T-helper 1 cell treated with Interleukin-12 subunit alpha and Interleukin-12 subunit beta and Interleukin-4 antibody, amounts not matched to agents 30 μg/mL and 1 μg/mL, for 36 hours (primary cell): ENCODE results near the gene PDE4B.
A peak's percentile ranks its signal among the peaks of the same experiment; 100 is the strongest.

Source experiments
- H3K27ac Mint-ChIP-seq: one replicate; pipeline ENCODE4 v1.8.0; 2021; ENCODE audit warnings: mild to moderate bottlenecking, mixed read lengths
- H3K27me3 Mint-ChIP-seq: one replicate; pipeline ENCODE4 v1.8.0; 2021; ENCODE audit warnings: low read depth, mixed read lengths
- H3K36me3 Mint-ChIP-seq: one replicate; pipeline ENCODE4 v1.8.0; 2021; ENCODE audit warnings: low read depth, mixed read lengths
- H3K4me1 Mint-ChIP-seq: one replicate; pipeline ENCODE4 v1.8.0; 2021; ENCODE audit warnings: low read depth, mixed read lengths
- H3K4me3 Mint-ChIP-seq: one replicate; pipeline ENCODE4 v1.8.0; 2021; ENCODE audit warnings: mild to moderate bottlenecking, moderate library complexity, mixed read lengths
- H3K9me3 Mint-ChIP-seq: one replicate; pipeline ENCODE4 v1.8.0; 2021; ENCODE audit warnings: mixed read lengths

Gene PDE4B

DNA sequence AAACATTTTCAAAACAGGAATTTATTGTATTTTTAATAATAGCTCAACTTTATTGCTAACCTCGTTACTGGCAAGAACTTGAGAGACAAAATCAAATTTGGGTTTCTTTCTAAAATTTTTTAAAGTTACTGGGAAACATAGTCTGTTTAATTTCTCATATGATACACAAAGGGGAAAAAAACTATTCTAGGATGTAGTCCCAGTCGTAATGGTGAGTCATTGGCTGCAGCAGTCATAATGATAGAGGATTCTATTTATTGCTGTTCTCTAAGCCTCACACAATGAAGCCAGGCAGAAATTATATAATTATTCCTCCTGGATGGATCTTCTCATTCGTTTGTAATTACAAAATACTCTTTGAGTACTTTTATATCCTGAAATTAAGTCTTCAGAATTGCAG lies 414.8 kb downstream of the PDE4B start:
- H3K4me1 Mint-ChIP-seq: peaks cover 3% of the 10 kb centered on the region
- H3K36me3 Mint-ChIP-seq: peaks cover 8% of the 10 kb centered on the region
- H3K27me3 Mint-ChIP-seq: peaks cover 5% of the 10 kb centered on the region
- no peak overlapping the region for H3K4me3 Mint-ChIP-seq
- peaks cover 13% of the 10 kb centered on the region for H3K9me3 Mint-ChIP-seq
- H3K27ac Mint-ChIP-seq: no peak overlapping the region

DNA sequence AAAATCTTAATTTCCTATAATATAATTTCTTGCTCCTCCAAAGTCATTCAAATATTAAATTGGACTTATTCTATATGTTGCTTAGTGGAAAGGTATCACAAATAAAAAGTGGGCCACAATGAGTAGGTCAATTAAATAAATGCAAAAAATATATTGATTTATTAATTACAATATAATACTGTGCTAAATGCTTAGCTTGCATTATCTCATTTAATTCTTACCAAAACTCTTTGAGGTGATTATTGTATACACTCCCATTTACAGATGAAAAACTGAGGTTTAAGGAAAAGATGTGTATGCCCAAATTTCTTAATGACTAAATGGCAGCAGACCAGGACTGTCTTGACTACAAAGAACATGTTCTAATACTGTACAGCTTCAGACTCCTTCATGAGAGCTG lies 415.9 kb downstream of the PDE4B start:
- H3K36me3 Mint-ChIP-seq: peaks cover 6% of the 10 kb centered on the region
- H3K27me3 Mint-ChIP-seq: no peaks in the 10 kb centered on the region
- peaks cover 9% of the 10 kb centered on the region for H3K9me3 Mint-ChIP-seq
- no peak overlapping the region for H3K4me3 Mint-ChIP-seq
- no peak overlapping the region for H3K27ac Mint-ChIP-seq
- peaks cover 3% of the 10 kb centered on the region for H3K4me1 Mint-ChIP-seq

DNA sequence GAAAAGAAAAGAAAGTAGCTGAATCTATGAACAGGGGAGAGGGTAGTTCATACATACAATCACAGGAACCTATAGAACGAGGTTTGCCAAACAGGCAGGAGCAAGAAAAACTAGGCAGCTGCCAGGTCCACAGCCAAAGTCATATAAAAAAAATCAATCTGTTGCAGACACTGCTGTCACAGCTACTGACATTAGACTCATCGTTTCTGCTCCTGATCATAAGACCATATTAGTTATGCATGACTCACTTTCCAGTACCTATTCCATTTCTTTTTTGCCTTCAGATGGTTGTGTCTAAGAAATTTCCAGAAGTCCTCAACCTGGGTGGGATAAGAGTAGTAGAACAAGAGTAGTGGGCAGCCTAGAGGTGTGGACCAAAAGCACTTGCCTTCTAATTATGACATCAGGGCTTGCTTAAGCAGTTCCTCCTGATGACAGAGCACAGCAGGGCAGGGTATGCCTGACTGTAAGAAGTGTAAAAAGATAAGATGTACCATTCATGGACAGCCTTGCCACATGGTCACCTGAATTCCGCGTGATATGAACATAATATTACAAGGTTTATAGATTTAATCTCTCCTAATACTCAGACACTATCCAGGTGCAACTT lies 418.0 kb downstream of the PDE4B start:
- peaks cover 5% of the 10 kb centered on the region for H3K36me3 Mint-ChIP-seq
- peaks cover 4% of the 10 kb centered on the region for H3K9me3 Mint-ChIP-seq
- H3K27ac Mint-ChIP-seq: no peak overlapping the region
- peaks cover 16% of the 10 kb centered on the region for H3K4me1 Mint-ChIP-seq
- no peak overlapping the region for H3K4me3 Mint-ChIP-seq
- no peaks in the 10 kb centered on the region for H3K27me3 Mint-ChIP-seq

DNA sequence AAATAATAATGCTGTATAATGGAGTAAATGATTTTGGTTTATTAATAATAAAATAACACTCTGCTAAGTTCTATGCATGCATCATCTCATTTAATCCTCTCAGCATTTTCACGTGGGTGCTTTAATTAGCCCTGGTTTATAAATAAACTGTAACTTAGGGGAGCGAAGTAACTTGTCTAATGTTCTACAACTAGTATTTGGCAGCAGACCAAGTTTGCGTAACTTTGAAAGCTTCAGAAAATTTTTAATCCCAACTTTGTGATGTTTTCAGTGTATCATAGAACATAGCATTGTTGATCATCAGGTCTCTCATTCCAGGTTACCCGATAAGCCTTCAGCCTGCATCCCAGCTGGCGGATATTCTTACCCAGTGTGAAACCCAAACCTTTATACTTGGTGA lies 418.8 kb downstream of the PDE4B start:
- no peak overlapping the region for H3K4me3 Mint-ChIP-seq
- H3K4me1 Mint-ChIP-seq: peaks cover 16% of the 10 kb centered on the region
- H3K27me3 Mint-ChIP-seq: no peaks in the 10 kb centered on the region
- no peak overlapping the region for H3K27ac Mint-ChIP-seq
- H3K36me3 Mint-ChIP-seq: peaks cover 4% of the 10 kb centered on the region
- peaks cover 5% of the 10 kb centered on the region for H3K9me3 Mint-ChIP-seq

DNA sequence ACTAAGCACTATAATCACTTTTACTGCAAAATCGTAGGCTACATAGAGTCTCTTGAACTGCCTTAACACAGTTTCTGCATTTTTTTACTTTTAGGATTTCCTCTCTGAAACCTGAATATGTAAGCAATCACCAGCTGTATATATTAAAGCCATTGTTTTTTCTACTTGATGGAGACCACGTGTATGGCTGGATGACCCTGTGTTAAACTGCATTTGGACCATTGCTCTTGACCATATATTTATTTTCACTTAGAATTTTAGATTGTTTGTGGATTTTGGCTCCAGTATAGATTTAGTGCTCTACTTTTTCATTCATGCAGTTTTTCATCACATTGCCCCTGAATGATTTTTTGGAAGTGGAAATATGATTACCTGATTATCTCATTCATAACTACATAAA lies 420.8 kb downstream of the PDE4B start:
- peaks cover 4% of the 10 kb centered on the region for H3K36me3 Mint-ChIP-seq
- no peak overlapping the region for H3K4me3 Mint-ChIP-seq
- peaks cover 17% of the 10 kb centered on the region for H3K4me1 Mint-ChIP-seq
- no peaks in the 10 kb centered on the region for H3K27me3 Mint-ChIP-seq
- peaks cover 5% of the 10 kb centered on the region for H3K9me3 Mint-ChIP-seq
- no peak overlapping the region for H3K27ac Mint-ChIP-seq

DNA sequence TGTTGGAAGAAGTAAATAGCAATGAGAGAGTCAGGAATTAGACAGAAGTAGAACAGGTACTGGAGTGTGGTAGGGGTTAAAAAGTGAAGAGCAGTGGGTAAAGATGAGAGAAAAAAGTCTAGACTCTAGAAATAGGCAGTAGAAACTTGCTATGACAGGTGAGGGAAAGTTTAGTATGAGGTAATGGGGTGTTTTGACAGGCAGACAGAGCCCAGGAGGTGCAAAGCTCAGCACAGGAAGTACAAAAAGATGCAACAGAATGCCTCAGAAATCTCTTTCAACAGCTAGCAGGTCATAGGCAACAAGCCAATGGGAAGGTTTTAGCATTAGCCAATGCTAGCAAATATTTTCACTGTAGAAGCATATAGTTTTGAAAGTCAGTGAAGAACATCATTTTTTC lies 422.2 kb downstream of the PDE4B start:
- peaks cover 17% of the 10 kb centered on the region for H3K4me1 Mint-ChIP-seq
- H3K27me3 Mint-ChIP-seq: no peaks in the 10 kb centered on the region
- H3K4me3 Mint-ChIP-seq: no peak overlapping the region
- peak overlapping the region; percentile 59 for H3K27ac Mint-ChIP-seq
- peaks cover 4% of the 10 kb centered on the region for H3K36me3 Mint-ChIP-seq
- peaks cover 5% of the 10 kb centered on the region for H3K9me3 Mint-ChIP-seq

DNA sequence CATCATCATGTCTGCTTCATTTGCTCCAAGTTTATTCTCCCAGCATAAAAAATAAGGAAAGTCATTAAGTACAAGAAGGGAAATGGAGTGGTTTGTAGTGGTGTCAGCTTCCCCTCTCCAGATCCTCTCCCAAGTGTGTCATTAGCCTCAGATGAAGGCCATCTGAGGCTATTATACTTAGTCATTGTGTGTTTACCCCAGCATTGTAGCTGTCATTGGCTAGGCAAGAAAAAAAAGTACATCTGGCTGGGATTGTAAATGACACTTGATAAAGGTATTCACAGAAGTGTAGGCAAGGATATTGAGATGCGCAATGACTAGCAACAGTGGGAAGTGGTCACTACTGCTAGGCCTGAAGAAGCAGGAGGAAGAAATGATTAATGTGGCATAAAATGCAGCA lies 424.3 kb downstream of the PDE4B start:
- Mint-ChIP-seq H3K4me1 (peaks cover 17% of the 10 kb centered on the region), H3K9me3 (peaks cover 5% of the 10 kb centered on the region), H3K36me3 (peaks cover 4% of the 10 kb centered on the region), H3K27ac (no peak overlapping the region), H3K27me3 (no peaks in the 10 kb centered on the region), H3K4me3 (no peak overlapping the region)

DNA sequence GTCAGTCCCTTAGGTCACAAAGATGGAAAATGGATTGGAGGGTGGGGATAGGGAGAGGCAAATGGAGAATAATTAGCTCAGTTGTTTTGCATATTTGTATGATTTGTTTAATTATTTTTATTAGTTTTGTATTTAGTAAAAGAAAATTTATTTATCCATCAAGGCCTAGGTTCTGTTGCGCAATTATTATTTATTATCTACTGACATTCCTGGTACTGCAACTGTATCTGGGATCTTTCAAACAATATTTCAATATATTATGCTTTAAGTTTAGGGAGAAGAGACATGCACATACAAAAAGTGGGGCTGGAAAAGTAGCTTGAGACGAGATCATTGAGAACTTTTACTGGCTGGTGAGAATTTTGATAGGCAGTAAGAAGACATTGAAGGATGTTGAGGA lies 424.9 kb downstream of the PDE4B start:
- Mint-ChIP-seq H3K4me1 (peaks cover 17% of the 10 kb centered on the region), H3K9me3 (peaks cover 5% of the 10 kb centered on the region), H3K4me3 (no peak overlapping the region), H3K36me3 (peaks cover 4% of the 10 kb centered on the region), H3K27me3 (no peaks in the 10 kb centered on the region), H3K27ac (no peak overlapping the region)

DNA sequence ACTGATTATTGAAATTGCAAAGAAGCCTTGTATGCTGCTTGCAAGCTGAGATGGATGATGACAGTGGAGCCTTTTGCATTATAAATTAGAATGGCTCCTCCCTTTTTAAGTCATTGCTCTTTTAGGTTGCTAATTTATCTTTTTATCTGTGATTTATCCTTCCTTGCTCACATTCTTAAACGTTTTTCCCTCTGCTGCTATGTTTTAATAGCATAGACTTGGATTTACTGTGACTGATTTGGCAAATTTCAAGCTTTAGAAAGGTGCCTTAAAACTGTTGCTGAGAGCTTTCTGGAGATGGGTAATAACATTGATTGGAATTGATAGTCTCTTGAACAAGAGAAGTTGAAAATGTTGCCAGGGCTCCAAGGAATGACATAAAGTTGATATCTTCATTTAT lies 427.8 kb downstream of the PDE4B start:
- Mint-ChIP-seq H3K36me3 (peaks cover 3% of the 10 kb centered on the region), H3K4me1 (peaks cover 7% of the 10 kb centered on the region), H3K4me3 (no peak overlapping the region), H3K27me3 (no peaks in the 10 kb centered on the region), H3K27ac (no peak overlapping the region), H3K9me3 (peaks cover 3% of the 10 kb centered on the region)

DNA sequence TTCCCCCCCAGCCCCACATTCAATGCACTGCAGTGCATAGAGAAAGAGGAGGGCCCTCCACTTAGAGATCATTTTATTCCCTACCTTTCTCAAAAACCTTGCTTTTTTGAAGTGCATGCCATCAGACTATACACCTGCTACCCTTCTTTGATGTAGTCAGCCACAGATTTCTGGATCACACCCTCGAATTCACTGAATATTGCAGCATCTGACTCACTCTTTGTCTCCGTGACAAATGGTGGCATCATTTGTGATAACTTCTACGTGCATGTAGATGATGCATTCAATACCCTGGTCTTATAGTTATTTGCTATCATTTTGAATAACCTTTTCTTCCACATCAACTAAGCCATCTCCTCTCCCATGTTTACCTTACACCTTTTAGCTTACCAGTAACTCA lies 431.0 kb downstream of the PDE4B start:
- H3K9me3 Mint-ChIP-seq: no peaks in the 10 kb centered on the region
- no peak overlapping the region for H3K27ac Mint-ChIP-seq
- H3K4me3 Mint-ChIP-seq: no peak overlapping the region
- H3K27me3 Mint-ChIP-seq: no peaks in the 10 kb centered on the region
- peaks cover 3% of the 10 kb centered on the region for H3K4me1 Mint-ChIP-seq
- no peaks in the 10 kb centered on the region for H3K36me3 Mint-ChIP-seq

DNA sequence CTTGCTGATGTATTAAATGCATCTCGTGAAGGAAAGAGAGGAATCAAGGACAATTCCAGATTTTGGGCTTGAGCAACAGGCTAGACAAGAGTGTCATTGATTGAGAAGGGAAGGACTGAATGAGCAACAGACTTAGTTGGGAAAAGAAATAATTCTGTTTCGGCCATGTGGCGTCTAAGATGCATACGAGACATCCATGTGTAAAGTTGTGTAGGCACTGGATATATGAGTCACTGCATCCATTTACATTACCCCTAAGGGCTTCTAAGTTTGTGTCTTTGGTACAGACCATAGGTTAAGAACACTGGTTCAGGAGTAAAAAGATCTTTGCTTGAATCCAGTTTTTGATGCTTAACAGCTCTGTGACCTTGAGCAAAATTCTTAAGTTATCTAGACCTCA lies 434.3 kb downstream of the PDE4B start:
- Mint-ChIP-seq H3K27me3 (no peaks in the 10 kb centered on the region), H3K9me3 (no peaks in the 10 kb centered on the region), H3K27ac (no peak overlapping the region), H3K4me1 (peaks cover 5% of the 10 kb centered on the region), H3K36me3 (no peaks in the 10 kb centered on the region), H3K4me3 (no peak overlapping the region)

DNA sequence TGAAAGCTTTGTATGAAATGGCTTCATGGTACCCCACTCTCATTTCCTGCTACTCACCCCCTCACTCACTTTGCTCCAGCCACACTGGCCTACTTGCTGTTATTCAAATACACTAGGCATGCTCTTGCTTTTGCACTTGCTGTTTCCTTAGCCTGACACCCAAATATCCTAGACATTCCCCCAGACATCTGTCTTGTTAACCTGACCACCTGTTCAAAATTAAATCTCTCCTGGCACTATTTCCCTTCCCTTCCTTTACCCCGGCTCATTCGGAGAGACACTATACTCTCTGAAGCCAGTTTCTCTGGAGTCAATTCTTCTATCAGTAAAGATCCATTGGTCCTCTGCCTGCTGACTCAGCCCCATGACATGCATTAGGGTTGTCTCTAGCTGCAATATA lies 435.3 kb downstream of the PDE4B start:
- no peak overlapping the region for H3K4me3 Mint-ChIP-seq
- H3K27me3 Mint-ChIP-seq: peaks cover 4% of the 10 kb centered on the region
- H3K36me3 Mint-ChIP-seq: no peaks in the 10 kb centered on the region
- H3K9me3 Mint-ChIP-seq: no peaks in the 10 kb centered on the region
- no peak overlapping the region for H3K27ac Mint-ChIP-seq
- H3K4me1 Mint-ChIP-seq: peaks cover 5% of the 10 kb centered on the region

DNA sequence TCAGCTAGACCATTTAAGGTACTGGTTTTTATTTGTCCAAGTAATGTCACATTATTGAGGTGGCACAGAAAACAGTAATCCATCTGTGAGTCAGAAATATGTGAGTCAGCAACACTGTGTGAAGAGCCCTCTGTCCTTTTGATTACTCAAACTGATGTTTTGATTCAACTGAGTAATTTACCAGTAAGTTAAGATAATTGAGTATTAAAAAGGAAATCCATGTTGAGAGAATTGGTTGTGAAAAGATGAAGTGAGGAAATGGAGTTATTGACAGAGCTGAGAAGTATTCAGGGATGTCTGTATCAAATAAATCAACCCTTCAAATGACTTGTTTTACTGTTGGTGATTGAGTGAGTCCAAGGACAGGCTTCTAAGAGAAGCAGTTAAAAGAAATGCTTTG lies 438.5 kb downstream of the PDE4B start:
- H3K9me3 Mint-ChIP-seq: no peaks in the 10 kb centered on the region

DNA sequence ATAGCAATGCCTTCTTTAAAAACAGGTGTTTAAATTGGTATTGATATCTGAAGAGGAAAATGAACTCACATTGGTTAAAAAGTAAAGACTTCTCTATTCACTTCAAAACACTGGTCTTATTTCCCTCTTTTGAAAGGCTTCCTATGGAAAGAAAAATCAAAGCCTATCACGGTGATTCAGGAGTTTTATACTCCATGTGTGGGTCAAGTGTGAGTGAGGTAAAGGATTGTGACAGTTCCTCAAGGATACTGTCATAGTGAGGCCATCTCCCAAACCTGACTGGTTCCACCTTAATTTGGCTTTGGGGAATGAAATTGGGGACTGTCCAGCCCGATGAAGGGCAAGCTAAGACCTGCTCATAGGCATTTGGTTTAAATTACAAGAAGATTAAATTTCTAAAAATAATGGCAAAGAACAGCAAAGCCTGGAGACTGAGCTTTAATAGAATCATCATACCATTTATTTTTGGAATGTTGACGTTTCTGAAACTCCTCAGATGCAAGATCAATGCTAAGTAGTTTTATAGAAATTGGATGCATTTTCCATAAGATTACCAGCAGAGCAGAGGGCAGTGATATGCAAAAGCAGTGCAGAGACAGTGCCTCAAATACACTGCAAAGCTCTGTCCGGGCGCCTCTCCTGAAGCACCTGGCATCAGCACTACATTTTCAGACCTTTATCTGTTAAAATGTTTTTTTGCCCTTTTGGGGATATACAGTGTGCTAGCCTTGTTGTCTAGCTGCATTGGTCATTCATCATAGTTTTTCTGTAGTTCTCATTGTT lies 439.2 kb downstream of the PDE4B start:
- H3K27ac Mint-ChIP-seq: no peak overlapping the region
- H3K36me3 Mint-ChIP-seq: no peaks in the 10 kb centered on the region
- H3K9me3 Mint-ChIP-seq: no peaks in the 10 kb centered on the region
- peaks cover 3% of the 10 kb centered on the region for H3K4me1 Mint-ChIP-seq
- no peak overlapping the region for H3K4me3 Mint-ChIP-seq
- peaks cover 17% of the 10 kb centered on the region for H3K27me3 Mint-ChIP-seq

More for the DNA sequence above, 438.5 kb downstream of the PDE4B start:
- no peaks in the 10 kb centered on the region for H3K36me3 Mint-ChIP-seq
- peaks cover 13% of the 10 kb centered on the region for H3K27me3 Mint-ChIP-seq
- no peak overlapping the region for H3K27ac Mint-ChIP-seq
- peaks cover 3% of the 10 kb centered on the region for H3K4me1 Mint-ChIP-seq
- H3K4me3 Mint-ChIP-seq: no peak overlapping the region

DNA sequence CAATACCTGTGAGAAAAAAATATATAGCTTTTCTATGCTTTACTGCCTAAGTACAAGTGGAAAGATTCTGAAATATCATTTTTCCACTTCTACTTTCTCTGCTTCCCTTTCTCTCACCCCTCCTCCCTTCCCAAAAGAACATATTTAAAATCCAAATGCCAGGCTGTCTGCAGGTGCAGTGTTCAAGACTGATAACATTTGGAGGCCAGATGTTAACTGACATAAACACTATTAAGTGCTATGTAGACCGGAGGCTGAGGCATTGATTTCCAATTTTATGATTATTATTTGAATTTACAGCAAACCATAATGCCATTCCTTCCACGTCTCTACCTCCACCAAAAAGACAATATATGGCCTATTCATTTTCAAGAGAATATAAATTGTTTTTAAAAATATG lies 444.3 kb downstream of the PDE4B start:
- H3K36me3 Mint-ChIP-seq: no peaks in the 10 kb centered on the region
- no peak overlapping the region for H3K27ac Mint-ChIP-seq
- no peak overlapping the region for H3K4me3 Mint-ChIP-seq
- H3K9me3 Mint-ChIP-seq: no peaks in the 10 kb centered on the region
- H3K27me3 Mint-ChIP-seq: peaks cover 27% of the 10 kb centered on the region
- H3K4me1 Mint-ChIP-seq: peaks cover 6% of the 10 kb centered on the region
